Liver (tissue), 9 donors: Measurements from ENCODE around the gene KDM2A. TPM values are rescaled to one million over a fixed set of nuclear protein-coding genes. Genes with fewer than 3 reads are reported as not detected.

Source experiments
- DNase-seq: peaks from one replicate; pipeline ENCODE4 v3.0.0-alpha.2; 2017; ENCODE audit warnings: low spot score
- H3K27ac ChIP-seq, 2 donors: one replicate each; pipeline ENCODE4 v1.7.0; 2013; ENCODE audit warnings: inconsistent platforms in 2 of 2, low read length in 2 of 2, control low read depth in 1 of 2, low read depth in 1 of 2, mild to moderate bottlenecking in 1 of 2
- H3K27me3 ChIP-seq, 4 donors: one replicate each; pipeline versions ENCODE4 v1.6.1 to v1.7.0; 2013; ENCODE audit warnings: low read length in 3 of 4, inconsistent platforms in 1 of 4, mild to moderate bottlenecking in 1 of 4, moderate library complexity in 1 of 4; ENCODE audit not compliant: control insufficient read depth in 4 of 4, insufficient read depth in 4 of 4
- H3K36me3 ChIP-seq, 4 donors: one replicate each; pipeline versions ENCODE4 v1.6.1 to v1.7.0; 2013; ENCODE audit warnings: low read length in 3 of 4, mild to moderate bottlenecking in 3 of 4, low read depth in 1 of 4, moderate library complexity in 1 of 4; ENCODE audit not compliant: control insufficient read depth in 4 of 4, insufficient read depth in 3 of 4
- H3K4me1 ChIP-seq, 4 donors: one replicate each; pipeline versions ENCODE4 v1.6.1 to v1.7.0; 2013; ENCODE audit warnings: low read length in 3 of 4, mild to moderate bottlenecking in 3 of 4, moderate library complexity in 1 of 4; ENCODE audit not compliant: control insufficient read depth in 4 of 4, insufficient read depth in 4 of 4
- H3K4me3 ChIP-seq, 3 donors: one replicate each; pipeline versions ENCODE4 v1.6.1 to v1.7.0; 2013; ENCODE audit warnings: low read length in 3 of 3, control low read depth in 1 of 3, low read depth in 1 of 3, mild to moderate bottlenecking in 1 of 3
- H3K9ac ChIP-seq, 2 donors: one replicate each; pipeline ENCODE4 v1.7.0; 2013; ENCODE audit warnings: low read length in 2 of 2, mild to moderate bottlenecking in 2 of 2, moderate library complexity in 2 of 2, control low read depth in 1 of 2, low read depth in 1 of 2
- H3K9me3 ChIP-seq, 4 donors: one replicate each; pipeline versions ENCODE4 v1.6.1 to v1.7.0; 2013; ENCODE audit warnings: low read length in 3 of 4; ENCODE audit not compliant: control insufficient read depth in 4 of 4
- ATF3 ChIP-seq: IDR thresholded peaks from 2 replicates; pipeline ENCODE4 v1.6.1; 2016; ENCODE audit warnings: antibody characterized with exemption
- CTCF ChIP-seq: fragments of 150-350 bp; IDR thresholded peaks from 2 replicates; pipeline ENCODE4 v1.5.1; 2017; ENCODE audit warnings: improper control_type of control experiment, low read depth, low read length; ENCODE audit not compliant: missing input control
- EGR1 ChIP-seq, 2 donors: IDR thresholded peaks; 2 replicates each; pipeline ENCODE4 v1.6.1; 2016 to 2018; ENCODE audit warnings: antibody characterized with exemption in 2 of 2, low read depth in 2 of 2
- FOXA1 ChIP-seq: IDR thresholded peaks from 2 replicates; pipeline ENCODE4 v1.6.1; 2016; ENCODE audit warnings: antibody characterized with exemption
- FOXA2 ChIP-seq: IDR thresholded peaks from 2 replicates; pipeline ENCODE4 v1.6.1; 2016; ENCODE audit warnings: antibody characterized with exemption
- GABPA ChIP-seq, 2 donors: IDR thresholded peaks in 1 of 2; conservative IDR thresholded peaks in 1 of 2; 2 replicates each; pipeline ENCODE4 v1.6.1; 2016; ENCODE audit warnings: antibody characterized with exemption in 2 of 2, mild to moderate bottlenecking in 1 of 2, moderate library complexity in 1 of 2
- HNF4A ChIP-seq, 2 donors: conservative IDR thresholded peaks; 2 replicates each; pipeline ENCODE4 v1.6.1; 2016; ENCODE audit warnings: antibody characterized with exemption in 2 of 2, mild to moderate bottlenecking in 2 of 2
- HNF4G ChIP-seq: IDR thresholded peaks from 2 replicates; pipeline ENCODE4 v1.6.1; 2016; ENCODE audit warnings: antibody characterized with exemption
- JUND ChIP-seq, 2 donors: IDR thresholded peaks; 2 replicates each; pipeline ENCODE4 v1.6.1; 2016; ENCODE audit warnings: antibody characterized with exemption in 2 of 2
- MAX ChIP-seq: IDR thresholded peaks from 2 replicates; pipeline ENCODE4 v1.6.1; 2016; ENCODE audit warnings: antibody characterized with exemption
- NR2F2 ChIP-seq: IDR thresholded peaks from 2 replicates; pipeline ENCODE4 v1.6.1; 2016; ENCODE audit warnings: antibody characterized with exemption
- RAD21 ChIP-seq, 2 donors: IDR thresholded peaks; 2 replicates each; pipeline ENCODE4 v1.6.1; 2016; ENCODE audit warnings: antibody characterized with exemption in 2 of 2, mild to moderate bottlenecking in 2 of 2
- REST ChIP-seq: IDR thresholded peaks from 2 replicates; pipeline ENCODE4 v1.6.1; 2016; ENCODE audit warnings: antibody characterized with exemption, mild to moderate bottlenecking
- RXRA ChIP-seq, 2 donors: IDR thresholded peaks; 2 replicates each; pipeline ENCODE4 v1.6.1; 2017 to 2018; ENCODE audit warnings: antibody characterized with exemption in 2 of 2, mild to moderate bottlenecking in 1 of 2
- SP1 ChIP-seq: IDR thresholded peaks from 2 replicates; pipeline ENCODE4 v1.6.1; 2018; ENCODE audit warnings: antibody characterized with exemption, mild to moderate bottlenecking
- TAF1 ChIP-seq: conservative IDR thresholded peaks from 2 replicates; pipeline ENCODE4 v1.6.1; 2016; ENCODE audit warnings: antibody characterized with exemption, mild to moderate bottlenecking
- YY1 ChIP-seq: IDR thresholded peaks from 2 replicates; pipeline ENCODE4 v1.6.1; 2016; ENCODE audit warnings: antibody characterized with exemption, mild to moderate bottlenecking
- ZBTB33 ChIP-seq: IDR thresholded peaks from 2 replicates; pipeline ENCODE4 v1.6.1; 2016; ENCODE audit warnings: antibody characterized with exemption
- WGBS: extraction: QIAGEN DNeasy Blood & Tissue Kit; methylation state at CpG from one replicate; pipeline ENCODE4 v1.1.7; 2013; 5-methylcytosine and 5-hydroxymethylcytosine counted together
- polyA plus RNA-seq, 2 donors: library from polyadenylated mRNA; stranded (reverse) in 1 of 2; unstranded in 1 of 2; fragments of 200-250 nt in 1 of 2; fragments of >200 nt in 1 of 2; fragmentation: Nextera tagmentation in 1 of 2; extraction: Ambion mirVana in 1 of 2; gene quantifications; one replicate each; pipeline versions ENCODE4 v1.2.1 to v1.2.3, GENCODE V29; 2013 to 2015
- total RNA-seq, 2 donors: library from RNA; depleted of rRNA; stranded (reverse); fragments of >200 nt; gene quantifications; one replicate each; pipeline ENCODE4 v1.2.3, GENCODE V29; 2014
- donor health status: healthy.
- donor health status: healthy.
- donor health status: healthy.
- donor health status: healthy.
- donor health status: healthy.

Gene KDM2A
- total and polyA plus RNA-seq, 4 donors, result 8.3 to 44.9 (median 22.4) TPM

GRCh38 chr11:67090717-67091116 lies 28.3 kb upstream of the KDM2A start:
- H3K9ac ChIP-seq, result no peak overlapping the region
- no peaks in the 10 kb centered on the region for H3K36me3 ChIP-seq
- no peak overlapping the region for H3K27ac ChIP-seq
- DNase-seq, result no peak
- TF ChIP-seq HNF4A (conservative IDR thresholded peaks at IDR 0.05) (no peak), FOXA1 (no peak), GABPA (IDR thresholded peaks at IDR 0.05 in 1 of 2, conservative IDR thresholded peaks at IDR 0.05 in 1 of 2) (no peak), ZBTB33 (no peak), CTCF (no peak), RXRA (IDR thresholded peaks at IDR 0.05) (no peak), HNF4G (no peak), YY1 (no peak), TAF1 (no peak), JUND (IDR thresholded peaks at IDR 0.05) (no peak), MAX (no peak), NR2F2 (no peak)
- H3K4me3 ChIP-seq, result no peak overlapping the region
- peaks cover 0 to 8% (median 3%) of the 10 kb centered on the region in 4 donors for H3K4me1 ChIP-seq
- 98% methylated on average over 8 of the region's 8 CpGs for WGBS
- no peaks in the 10 kb centered on the region for H3K27me3 ChIP-seq
- no peaks in the 10 kb centered on the region for H3K9me3 ChIP-seq

- Histone ChIP-seq H3K9me3 (no peaks in the 10 kb centered on the region), H3K9ac (no peak overlapping the region), H3K36me3 (no peaks in the 10 kb centered on the region), H3K27me3 (no peaks in the 10 kb centered on the region), H3K4me3 (no peak overlapping the region), H3K27ac (no peak overlapping the region), H3K4me1 (peaks cover 0 to 8% (median 3%) of the 10 kb centered on the region in 4 donors)
- no peak for DNase-seq
- TF ChIP-seq RAD21 (IDR thresholded peaks at IDR 0.05), result no peak
- TF ChIP-seq SP1, result no peak
- no peak for TF ChIP-seq HNF4G
- TF ChIP-seq NR2F2, result no peak
- TF ChIP-seq RXRA (IDR thresholded peaks at IDR 0.05), result no peak
- no peak for TF ChIP-seq ZBTB33
- no peak for TF ChIP-seq HNF4A (conservative IDR thresholded peaks at IDR 0.05)
- TF ChIP-seq FOXA2, result no peak
- TF ChIP-seq JUND (IDR thresholded peaks at IDR 0.05), result no peak
- no peak for TF ChIP-seq TAF1
- no peak for TF ChIP-seq CTCF
- TF ChIP-seq MAX, result no peak
- no peak for TF ChIP-seq GABPA (IDR thresholded peaks at IDR 0.05 in 1 of 2, conservative IDR thresholded peaks at IDR 0.05 in 1 of 2)
- no peak for TF ChIP-seq REST
- no peak for TF ChIP-seq FOXA1
- TF ChIP-seq YY1, result no peak
- no peak for TF ChIP-seq EGR1 (IDR thresholded peaks at IDR 0.05; ENCODE audit: low read depth in 2 of 2)
- no peak for TF ChIP-seq ATF3
- WGBS, result 86% methylated on average over 1 of the region's 1 CpG
Observed at GRCh38 chr11:67095214-67095507, 23.9 kb upstream of the KDM2A start.
